Measurements from ENCODE around the gene LTB4R2.

Gene LTB4R2

DNA sequence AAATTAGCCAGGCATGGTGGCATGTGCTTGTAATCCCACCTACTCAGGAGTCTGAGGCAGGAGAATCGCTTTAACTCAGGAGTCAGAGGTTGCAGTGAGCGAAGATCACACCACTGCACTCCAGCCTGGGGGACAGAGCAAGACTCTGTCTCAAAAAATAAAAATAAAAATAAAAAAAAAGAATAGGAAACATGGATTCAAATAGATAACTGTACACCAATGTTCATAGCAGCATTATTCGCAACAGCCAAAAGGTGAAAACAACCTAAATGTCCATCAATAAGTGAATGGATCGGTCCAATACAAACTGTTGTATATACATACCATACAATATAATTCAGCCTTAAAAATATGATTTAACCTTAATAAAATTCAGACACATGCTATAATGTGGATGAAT lies 32.9 kb downstream of the LTB4R2 start:
- DNase-seq (ENCODE audit: low read depth) = no peak
- TF ChIP-seq, protein P1, sequence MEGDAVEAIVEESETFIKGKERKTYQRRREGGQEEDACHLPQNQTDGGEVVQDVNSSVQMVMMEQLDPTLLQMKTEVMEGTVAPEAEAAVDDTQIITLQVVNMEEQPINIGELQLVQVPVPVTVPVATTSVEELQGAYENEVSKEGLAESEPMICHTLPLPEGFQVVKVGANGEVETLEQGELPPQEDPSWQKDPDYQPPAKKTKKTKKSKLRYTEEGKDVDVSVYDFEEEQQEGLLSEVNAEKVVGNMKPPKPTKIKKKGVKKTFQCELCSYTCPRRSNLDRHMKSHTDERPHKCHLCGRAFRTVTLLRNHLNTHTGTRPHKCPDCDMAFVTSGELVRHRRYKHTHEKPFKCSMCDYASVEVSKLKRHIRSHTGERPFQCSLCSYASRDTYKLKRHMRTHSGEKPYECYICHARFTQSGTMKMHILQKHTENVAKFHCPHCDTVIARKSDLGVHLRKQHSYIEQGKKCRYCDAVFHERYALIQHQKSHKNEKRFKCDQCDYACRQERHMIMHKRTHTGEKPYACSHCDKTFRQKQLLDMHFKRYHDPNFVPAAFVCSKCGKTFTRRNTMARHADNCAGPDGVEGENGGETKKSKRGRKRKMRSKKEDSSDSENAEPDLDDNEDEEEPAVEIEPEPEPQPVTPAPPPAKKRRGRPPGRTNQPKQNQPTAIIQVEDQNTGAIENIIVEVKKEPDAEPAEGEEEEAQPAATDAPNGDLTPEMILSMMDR (IDR thresholded peaks at IDR 0.05; ENCODE audit: control insufficient read depth, extremely low read depth, insufficient read depth) = no peak
- no peak overlapping the region for H3K4me3 ChIP-seq (ENCODE audit: low read depth, low read length)

DNA sequence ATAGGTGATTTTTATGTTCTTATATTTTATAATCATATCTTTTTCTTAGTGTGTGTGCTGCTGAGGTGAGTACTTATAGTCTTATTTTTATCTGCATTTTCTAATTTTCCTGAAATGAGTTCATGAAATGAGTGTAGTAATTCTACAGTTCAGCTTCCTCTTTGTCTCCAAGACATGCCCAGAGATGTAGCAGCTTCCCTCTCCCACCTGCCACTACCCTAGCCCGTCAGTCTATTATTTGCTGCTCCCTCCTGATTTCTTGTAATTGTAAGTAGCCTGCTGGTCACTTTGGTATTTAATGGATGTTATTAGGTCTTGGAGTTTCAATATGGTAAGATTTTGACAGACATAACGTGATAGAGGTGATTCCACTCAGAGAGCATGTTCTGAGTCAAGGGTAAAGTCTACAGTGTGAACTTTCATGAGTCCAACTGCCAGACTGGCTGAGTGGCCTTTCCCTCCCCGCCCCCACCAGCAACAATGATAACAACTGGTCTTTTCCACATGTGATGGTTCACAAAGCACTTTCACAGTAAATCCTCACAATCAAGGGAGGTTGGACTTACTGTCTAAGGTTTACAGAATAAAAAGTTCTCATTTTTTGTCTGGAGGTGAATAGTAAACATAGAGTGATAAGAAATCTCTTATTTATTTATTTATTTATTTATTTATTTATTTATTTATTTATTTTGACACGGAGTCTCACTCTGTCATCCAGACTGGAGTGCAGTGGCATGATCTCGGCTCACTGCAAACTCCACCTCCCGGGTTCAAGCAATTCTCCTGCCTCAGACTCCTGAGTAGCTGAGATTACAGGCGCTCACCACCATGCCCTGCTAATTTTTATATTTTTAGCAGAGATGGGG lies 34.1 kb downstream of the LTB4R2 start:
- H3K4me3 ChIP-seq (ENCODE audit: low read depth, low read length) = no peak overlapping the region
- no peak for DNase-seq (ENCODE audit: low read depth)
- TF ChIP-seq, protein P1 (IDR thresholded peaks at IDR 0.05; ENCODE audit: control insufficient read depth, extremely low read depth, insufficient read depth) = no peak

- no peak for DNase-seq (ENCODE audit: low read depth)
- TF ChIP-seq, protein P1 (IDR thresholded peaks at IDR 0.05; ENCODE audit: control insufficient read depth, extremely low read depth, insufficient read depth) = no peak
- no peak overlapping the region for H3K4me3 ChIP-seq (ENCODE audit: low read depth, low read length)
These were observed 37.2 kb downstream of the LTB4R2 start for GRCh38 chr14:24347134-24347533.

- no peak for DNase-seq (ENCODE audit: low read depth)
- TF ChIP-seq, protein P1 (IDR thresholded peaks at IDR 0.05; ENCODE audit: control insufficient read depth, extremely low read depth, insufficient read depth) = no peak
- H3K4me3 ChIP-seq (ENCODE audit: low read depth, low read length) = no peak overlapping the region
These were observed 38.2 kb downstream of the LTB4R2 start for GRCh38 chr14:24348186-24348585.

- H3K4me3 ChIP-seq (ENCODE audit: low read depth, low read length) = no peak overlapping the region
- TF ChIP-seq, protein P1 (IDR thresholded peaks at IDR 0.05; ENCODE audit: control insufficient read depth, extremely low read depth, insufficient read depth) = no peak
- DNase-seq (ENCODE audit: low read depth) = no peak
These were observed 39.8 kb downstream of the LTB4R2 start for GRCh38 chr14:24349742-24350141.

- H3K4me3 ChIP-seq (ENCODE audit: low read depth, low read length) = no peak overlapping the region
- TF ChIP-seq, protein P1 (IDR thresholded peaks at IDR 0.05; ENCODE audit: control insufficient read depth, extremely low read depth, insufficient read depth) = no peak
- no peak for DNase-seq (ENCODE audit: low read depth)
These were observed 41.6 kb downstream of the LTB4R2 start for GRCh38 chr14:24351517-24351916.

All from LNCaP clone FGC (cell line).